ENCODE data around the gene POU2AF1.

DNA sequence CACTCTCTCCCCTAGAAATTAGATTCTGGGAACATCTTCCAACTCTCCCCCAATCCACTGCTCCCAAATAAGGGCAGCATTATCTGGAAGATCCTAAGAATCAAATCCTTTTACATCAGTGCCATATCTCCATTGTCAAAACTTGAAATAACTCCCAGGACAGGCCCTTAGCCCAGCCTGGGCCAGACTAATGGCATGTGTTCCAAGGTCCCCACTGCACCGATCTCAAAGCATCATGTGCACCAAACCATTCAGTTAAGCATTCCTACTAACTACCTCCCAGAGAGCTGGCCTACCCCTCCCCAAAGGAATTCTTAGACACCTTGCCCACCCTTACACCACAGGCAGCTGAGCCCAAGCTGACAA, 44.2 kb upstream of the POU2AF1 start:
- TF ChIP-seq, protein P1, sequence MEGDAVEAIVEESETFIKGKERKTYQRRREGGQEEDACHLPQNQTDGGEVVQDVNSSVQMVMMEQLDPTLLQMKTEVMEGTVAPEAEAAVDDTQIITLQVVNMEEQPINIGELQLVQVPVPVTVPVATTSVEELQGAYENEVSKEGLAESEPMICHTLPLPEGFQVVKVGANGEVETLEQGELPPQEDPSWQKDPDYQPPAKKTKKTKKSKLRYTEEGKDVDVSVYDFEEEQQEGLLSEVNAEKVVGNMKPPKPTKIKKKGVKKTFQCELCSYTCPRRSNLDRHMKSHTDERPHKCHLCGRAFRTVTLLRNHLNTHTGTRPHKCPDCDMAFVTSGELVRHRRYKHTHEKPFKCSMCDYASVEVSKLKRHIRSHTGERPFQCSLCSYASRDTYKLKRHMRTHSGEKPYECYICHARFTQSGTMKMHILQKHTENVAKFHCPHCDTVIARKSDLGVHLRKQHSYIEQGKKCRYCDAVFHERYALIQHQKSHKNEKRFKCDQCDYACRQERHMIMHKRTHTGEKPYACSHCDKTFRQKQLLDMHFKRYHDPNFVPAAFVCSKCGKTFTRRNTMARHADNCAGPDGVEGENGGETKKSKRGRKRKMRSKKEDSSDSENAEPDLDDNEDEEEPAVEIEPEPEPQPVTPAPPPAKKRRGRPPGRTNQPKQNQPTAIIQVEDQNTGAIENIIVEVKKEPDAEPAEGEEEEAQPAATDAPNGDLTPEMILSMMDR (conservative IDR thresholded peaks at IDR 0.05; ENCODE audit: low read length) = no peak
- TF ChIP-seq EZH2phosphoT487 (IDR thresholded peaks at IDR 0.05; ENCODE audit: borderline replicate concordance) = no peak
